Astrocyte of the cerebellum (primary cell): ENCODE data around the gene TRIM50.
A peak's percentile ranks its signal among the peaks of the same experiment; 100 is the strongest.
"Not testable (repeated sequence)": the region's sequence is repeated elsewhere in the genome, so short reads cannot be mapped to it uniquely, and the experiment has no call there.

ENCODE experiments used
- DNase-seq: peaks from one replicate; pipeline ENCODE4 v3.0.0-alpha.2; 2011; ENCODE audit warnings: low read depth
- H3K4me3 ChIP-seq: 2 replicates; pipeline ENCODE4 v1.5.1; 2011; ENCODE audit warnings: mild to moderate bottlenecking, low read depth, low read length, moderate library complexity
- CTCF ChIP-seq: IDR thresholded peaks from 2 replicates; pipeline ENCODE4 v1.5.1; 2012; ENCODE audit warnings: low read length, low read depth, moderate library complexity, mild to moderate bottlenecking; ENCODE audit errors: missing control alignments
- in situ Hi-C: cut with HindIII; loops from 2 replicates; pipeline ENCODE4 v1.10.0; 2017; ENCODE audit warnings: low sequenced_read_pairs

Gene TRIM50

GRCh38 chr7:73314271-73314670, 13.6 kb downstream of the TRIM50 start:
- TF ChIP-seq CTCF: no peak
- no peak overlapping the region for H3K4me3 ChIP-seq
- DNase-seq: no peak
- in situ Hi-C loops: no loop called here

- in situ Hi-C loops: no loop called here
- no peak for DNase-seq
- no peak for TF ChIP-seq CTCF
- H3K4me3 ChIP-seq: no peak overlapping the region
Measured at GRCh38 chr7:73313521-73313906, 14.4 kb downstream of the TRIM50 start.

GRCh38 chr7:73312831-73313520, 14.9 kb downstream of the TRIM50 start:
- H3K4me3 ChIP-seq: no peak overlapping the region
- TF ChIP-seq CTCF: no peak
- in situ Hi-C loops: no loop called here
- DNase-seq: no peak

- in situ Hi-C loops, H3K4me3 ChIP-seq, DNase-seq: not testable (repeated sequence)
Measured at GRCh38 chr7:73311421-73311820, 16.5 kb downstream of the TRIM50 start.

- no peak for TF ChIP-seq CTCF
- no peak for DNase-seq
- in situ Hi-C loops: no loop called here
- peak within 1 kb of the TSS; percentile 57 for H3K4me3 ChIP-seq
Measured at GRCh38 chr7:73308665-73309214, 19.1 kb downstream of the TRIM50 start, which contains the start of gene NSUN5. TSS of gene NSUN5 (minus strand) at chr7:73308826. CDS start at chr7:73308790, 36 bp downstream.

GRCh38 chr7:73308074-73308664, 19.7 kb downstream of the TRIM50 start:
- in situ Hi-C loops: no loop called here
- H3K4me3 ChIP-seq: peak overlapping the region; percentile 57
- TF ChIP-seq CTCF: no peak
- no peak for DNase-seq

- no peak overlapping the region for H3K4me3 ChIP-seq
- DNase-seq: no peak
- in situ Hi-C loops: no loop called here
- TF ChIP-seq CTCF: no peak
Measured at GRCh38 chr7:73307436-73307835, 20.4 kb downstream of the TRIM50 start.
